AG08396 (cell line): ENCODE measurements around the gene FOXG1.

Source experiments
- DNase-seq: peaks from one replicate; pipeline ENCODE4 v3.0.0; 2012; ENCODE audit warnings: low spot score, mixed read lengths

Gene FOXG1

GRCh38 chr14:28766469-28766955, at the start of gene FOXG1:
TSS of gene FOXG1 (plus strand) at chr14:28766787. CDS start at chr14:28767280, 493 bp downstream.
- no peak for DNase-seq

DNA sequence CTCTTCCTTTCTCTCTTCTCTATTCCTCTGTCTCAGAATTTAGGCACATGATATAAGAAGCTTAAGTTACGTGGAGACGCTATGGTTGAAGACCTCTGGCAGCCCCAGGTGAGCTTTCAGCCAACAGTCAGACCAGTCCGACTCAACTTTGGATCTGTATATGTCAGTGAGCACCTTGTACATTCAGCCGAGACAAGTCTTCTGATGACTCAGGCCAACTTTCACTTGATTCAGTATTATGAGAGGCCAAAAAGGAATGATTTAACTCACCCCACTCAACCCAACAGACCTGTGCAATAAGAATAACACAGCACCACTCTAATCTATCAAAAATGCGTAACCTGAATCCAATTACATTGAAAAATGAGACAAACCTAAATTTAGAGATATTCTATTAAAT, 47.5 kb upstream of the FOXG1 start:
- no peak for DNase-seq

DNA sequence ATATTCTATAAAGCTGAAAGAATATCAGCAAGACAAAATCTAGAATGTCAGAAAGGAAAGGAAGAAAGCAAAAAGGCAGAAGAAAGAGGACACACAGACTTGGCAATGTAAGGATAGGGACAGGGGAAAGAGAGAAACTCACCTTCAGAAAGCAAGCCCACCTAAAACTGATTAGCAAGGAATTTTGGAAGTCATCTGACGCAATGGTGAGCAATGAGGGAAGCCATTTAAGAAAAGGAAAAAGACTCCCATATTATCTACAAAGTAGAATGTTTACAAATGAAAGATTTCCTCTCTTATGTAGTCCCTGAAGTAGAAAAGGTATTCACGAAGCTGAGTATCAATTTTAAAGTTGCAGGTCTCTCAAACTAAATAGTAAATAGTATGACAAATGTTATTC, 35.2 kb upstream of the FOXG1 start:
- DNase-seq: no peak

GRCh38 chr14:28742171-28742846, 24.3 kb upstream of the FOXG1 start:
- DNase-seq: no peak

DNA sequence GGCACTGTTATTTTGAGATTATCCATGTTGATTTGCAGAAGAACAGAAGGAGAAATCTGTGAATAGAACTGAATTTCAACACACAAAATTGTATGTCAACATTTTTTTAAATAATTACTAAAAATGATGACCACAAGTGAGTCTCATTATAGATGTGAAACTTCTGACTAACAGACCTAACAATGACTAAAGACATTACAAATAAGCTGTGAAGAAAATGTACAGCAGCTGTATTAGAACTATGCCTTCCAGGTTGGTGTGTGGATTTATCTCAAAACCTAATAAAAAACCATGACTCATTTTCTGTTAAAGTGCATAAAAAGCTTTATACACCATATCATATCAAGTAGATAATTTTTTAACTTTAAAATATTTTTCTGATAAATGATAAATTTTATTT, 22.5 kb upstream of the FOXG1 start:
- DNase-seq: no peak

- no peak for DNase-seq
Measured at GRCh38 chr14:28745176-28745575, 21.4 kb upstream of the FOXG1 start.

DNA sequence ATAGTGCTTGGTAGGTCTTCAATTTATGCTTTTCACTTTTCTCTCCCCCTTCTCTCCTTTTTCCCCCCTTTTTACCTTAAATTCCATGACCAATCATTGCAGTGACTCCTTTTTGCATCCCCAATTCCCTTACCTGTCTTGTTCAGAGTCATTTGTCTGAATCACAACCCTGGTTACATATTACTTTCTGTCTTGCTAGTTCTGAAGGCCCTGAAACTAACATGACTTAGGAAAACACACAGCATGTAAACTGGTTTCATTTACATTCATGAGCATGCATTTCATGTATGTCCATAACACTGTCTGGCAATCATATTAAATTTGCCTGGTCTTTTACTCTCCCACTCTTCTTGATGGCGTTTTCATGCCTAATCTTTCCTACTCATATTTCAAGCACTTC, 20.3 kb upstream of the FOXG1 start:
- no peak for DNase-seq

GRCh38 chr14:28751467-28752058, 15.0 kb upstream of the FOXG1 start:
- DNase-seq: peak; percentile 54

- DNase-seq: peak; percentile 63
Measured at GRCh38 chr14:28754209-28754985, 12.2 kb upstream of the FOXG1 start.

- DNase-seq: no peak
Measured at GRCh38 chr14:28755198-28755815, 11.3 kb upstream of the FOXG1 start.

DNA sequence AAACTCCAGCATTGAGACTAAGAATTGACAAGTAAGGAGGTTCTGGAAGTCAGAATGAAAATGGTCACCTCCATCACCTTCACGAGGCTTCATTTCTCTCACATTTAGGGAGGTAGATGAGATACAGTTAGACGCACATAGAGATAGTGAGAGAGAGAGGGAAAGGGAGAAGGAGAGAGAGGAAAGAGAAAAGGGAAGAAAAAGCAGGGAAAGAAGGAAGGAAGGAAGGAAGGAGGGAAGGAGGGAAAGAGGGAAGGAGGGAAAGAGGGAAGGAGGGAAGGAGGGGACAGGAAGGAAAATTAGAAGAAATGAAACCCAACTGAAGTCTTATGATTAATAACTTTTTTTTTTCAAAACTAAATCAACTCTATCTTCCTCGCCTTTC, 10.7 kb upstream of the FOXG1 start:
- DNase-seq: no peak

DNA sequence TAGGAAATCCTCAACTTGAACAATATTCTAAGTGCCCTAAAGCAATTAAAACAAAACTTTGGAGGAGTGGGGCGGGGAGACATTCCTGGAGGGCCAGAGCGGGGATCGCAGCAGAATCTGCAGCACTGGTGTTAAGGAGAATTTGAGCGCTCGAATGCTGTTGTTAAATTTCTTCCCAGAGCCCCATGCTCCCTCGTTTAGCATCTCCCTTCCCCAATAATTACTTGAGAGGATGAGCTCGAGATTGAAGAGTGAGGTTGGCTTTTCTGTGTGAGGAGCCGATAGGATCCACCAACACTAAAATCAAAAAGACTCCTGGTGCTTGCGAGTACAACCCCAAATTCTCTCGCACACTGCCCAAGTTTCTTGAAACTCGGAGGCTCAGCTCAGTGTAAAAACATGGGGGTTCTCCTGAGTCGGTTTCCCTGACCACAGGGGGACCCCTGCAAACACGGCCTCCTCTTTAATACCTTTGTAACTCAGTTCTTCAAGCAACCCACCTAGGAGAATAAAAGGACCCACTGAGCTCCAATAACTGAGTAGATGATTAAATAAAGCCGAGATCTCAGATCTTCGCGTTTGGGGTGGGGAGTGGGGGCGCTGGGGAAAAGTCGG, 10.2 kb upstream of the FOXG1 start:
- DNase-seq: no peak

DNA sequence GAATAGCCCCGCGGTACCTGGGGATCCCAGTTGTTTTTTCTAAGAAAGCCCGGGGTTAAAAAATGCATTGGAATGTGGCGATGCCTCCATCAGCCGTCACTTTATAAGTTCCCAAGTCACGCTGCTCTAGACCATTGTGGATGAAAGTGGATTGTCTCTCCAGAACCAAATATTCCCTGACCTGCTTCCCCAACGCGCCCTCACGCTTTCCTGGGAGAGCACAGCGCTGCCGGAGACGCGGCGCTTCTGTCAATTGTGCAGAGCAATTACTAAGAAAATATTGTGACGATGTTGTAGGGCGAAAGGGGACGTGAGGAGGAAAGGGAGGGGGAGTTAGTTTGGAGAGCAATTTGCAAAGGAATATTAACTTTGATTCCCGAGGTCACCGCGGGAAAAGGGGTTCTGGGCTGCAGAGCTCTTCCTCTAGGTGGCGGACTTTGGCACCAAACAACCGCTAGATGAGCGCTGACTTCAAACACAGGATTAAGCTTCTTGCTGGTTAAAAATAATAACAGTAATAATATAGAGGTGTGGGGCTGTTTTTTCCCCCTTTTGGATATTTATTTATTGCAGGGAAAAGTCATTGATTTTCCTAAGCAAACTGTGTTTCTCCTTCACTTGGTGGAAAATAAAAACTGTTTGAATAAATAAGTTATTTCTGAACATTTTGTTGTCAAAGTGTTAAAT, 9.6 kb upstream of the FOXG1 start:
- peak; percentile 65 for DNase-seq

DNA sequence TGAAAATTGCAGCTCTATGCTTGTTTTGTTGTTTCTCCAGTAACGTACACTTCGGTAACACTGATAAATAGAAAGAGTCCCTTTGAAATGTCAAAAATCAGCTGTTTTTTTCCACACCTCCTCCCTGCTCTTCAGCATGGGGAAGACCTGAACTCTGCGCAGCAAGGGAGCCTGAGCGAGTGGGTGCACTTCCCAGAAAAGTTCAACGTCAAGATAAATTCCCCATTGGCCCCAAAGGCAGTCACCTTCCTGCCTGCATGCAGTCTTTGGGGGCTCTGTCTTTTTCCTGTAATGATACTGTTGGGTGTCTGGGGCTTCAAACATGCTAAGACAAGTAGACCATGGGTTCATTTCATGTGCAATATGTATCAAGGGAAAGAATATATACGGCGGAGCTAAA, 8.8 kb upstream of the FOXG1 start:
- DNase-seq: no peak

DNA sequence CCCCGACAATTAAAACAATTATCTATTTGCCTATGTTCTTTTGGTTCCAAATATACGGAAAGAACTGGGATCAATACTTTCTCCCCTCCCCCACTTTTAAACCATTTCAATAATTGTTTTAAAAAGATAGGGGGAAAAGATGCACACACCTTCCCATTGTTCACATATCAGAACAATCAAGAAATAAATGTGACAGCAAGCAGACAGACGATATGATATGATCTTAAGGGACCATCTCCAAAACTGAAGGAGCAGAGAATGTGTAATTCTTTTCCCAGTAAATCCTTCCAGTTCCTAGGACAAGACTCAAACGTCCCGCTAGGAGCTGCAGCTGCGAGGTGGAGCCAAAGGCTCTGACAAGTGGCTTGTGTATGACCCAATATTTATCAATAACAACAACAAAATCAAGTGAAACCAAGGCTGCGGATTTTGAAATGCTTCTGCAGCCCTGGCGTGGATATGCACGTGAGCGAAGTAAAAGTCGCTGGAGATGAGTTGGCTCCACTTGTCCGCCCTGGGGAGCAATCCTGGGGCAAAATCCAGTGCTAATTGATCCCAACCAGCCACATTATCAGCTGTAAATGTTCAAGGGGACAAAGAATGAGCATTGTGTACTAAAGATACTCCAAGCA, 8.2 kb upstream of the FOXG1 start:
- no peak for DNase-seq

DNA sequence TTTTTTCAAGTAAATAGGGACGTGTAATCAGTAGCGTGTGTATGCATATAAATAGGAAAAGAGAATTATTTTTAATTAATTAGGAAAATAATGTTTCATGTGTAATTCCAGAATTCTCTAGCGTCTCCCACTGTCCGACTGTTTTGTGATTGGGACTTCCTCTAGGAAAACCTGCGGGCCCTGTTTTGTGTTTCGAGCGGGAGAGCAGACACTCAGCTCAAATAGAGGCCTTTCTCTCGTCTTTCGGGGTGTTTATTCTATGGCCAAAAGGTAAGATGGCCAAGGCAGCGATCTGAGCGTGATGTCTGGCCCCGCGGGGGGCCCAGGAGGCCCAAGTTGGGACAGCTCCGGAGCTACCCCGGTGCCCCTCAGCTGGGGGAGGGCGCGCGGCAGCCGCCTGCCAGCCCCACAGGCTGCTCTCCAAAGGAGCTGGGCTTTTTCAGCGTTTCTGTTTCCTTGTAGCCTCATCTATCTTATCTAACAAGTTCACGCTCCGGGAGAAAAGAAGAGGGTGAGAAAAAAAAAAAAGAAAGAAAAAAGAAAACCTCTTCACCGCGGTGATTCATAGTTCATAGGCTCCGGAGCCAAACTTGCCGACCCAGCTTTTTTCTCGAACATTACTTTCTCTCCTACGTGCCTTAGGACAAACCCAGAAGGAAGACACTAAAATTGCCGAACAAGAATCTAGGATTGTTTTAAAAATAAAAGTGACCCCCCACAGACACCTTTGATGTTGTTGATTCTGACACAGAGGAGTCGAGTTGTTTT, 7.5 kb upstream of the FOXG1 start:
- no peak for DNase-seq

DNA sequence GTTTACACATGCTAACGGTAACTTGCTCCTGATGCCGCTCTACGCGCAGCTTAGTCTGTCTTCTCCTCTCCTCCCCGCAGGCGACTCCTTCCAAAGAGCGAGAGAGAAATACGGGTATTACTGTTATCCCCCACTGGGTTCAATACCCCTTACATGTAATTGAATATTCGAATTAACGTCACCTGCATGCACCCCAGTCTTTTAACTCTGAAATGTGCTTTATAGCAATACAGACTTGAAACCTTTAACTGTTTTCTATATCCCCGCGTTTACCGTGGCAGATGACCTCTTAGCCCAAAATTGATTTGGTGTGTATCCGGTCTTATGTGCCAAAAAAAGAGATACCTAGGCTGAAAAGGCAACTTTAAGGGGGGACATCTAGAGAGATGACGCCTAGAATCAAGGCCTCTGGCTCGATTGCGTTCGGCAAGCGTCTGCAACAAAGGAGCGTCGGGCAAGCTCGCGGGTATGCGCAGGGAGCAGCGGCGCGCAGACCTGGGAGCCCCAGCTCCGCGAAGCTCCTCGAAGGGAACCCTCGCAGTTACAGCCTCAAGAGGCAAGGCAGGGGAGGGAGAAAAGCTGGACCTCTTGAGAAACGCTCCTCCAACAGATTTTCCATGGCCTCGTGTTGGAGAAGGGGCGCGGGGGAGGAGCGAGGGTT, 6.8 kb upstream of the FOXG1 start:
- DNase-seq: no peak

GRCh38 chr14:28760431-28760996, 6.1 kb upstream of the FOXG1 start:
- no peak for DNase-seq
